OCI-LY3 (cell line): Measurements from ENCODE around the gene KYNU.

Experiments
- EZH2phosphoT487 ChIP-seq: fragments of 200-600 bp; shearing (Covaris generic); IDR thresholded peaks from 2 replicates; pipeline ENCODE4 v1.6.1; 2018; ENCODE audit warnings: antibody characterized with exemption, mixed run types, low read depth
- TF ChIP-seq, protein P1 (sequence below): fragments of 200-600, 300-600 bp; sonication (generic); IDR thresholded peaks from 2 replicates; pipeline ENCODE4 v1.5.1; 2014; ENCODE audit warnings: antibody characterized with exemption, low read length, low read depth

- TF ChIP-seq, protein P1, sequence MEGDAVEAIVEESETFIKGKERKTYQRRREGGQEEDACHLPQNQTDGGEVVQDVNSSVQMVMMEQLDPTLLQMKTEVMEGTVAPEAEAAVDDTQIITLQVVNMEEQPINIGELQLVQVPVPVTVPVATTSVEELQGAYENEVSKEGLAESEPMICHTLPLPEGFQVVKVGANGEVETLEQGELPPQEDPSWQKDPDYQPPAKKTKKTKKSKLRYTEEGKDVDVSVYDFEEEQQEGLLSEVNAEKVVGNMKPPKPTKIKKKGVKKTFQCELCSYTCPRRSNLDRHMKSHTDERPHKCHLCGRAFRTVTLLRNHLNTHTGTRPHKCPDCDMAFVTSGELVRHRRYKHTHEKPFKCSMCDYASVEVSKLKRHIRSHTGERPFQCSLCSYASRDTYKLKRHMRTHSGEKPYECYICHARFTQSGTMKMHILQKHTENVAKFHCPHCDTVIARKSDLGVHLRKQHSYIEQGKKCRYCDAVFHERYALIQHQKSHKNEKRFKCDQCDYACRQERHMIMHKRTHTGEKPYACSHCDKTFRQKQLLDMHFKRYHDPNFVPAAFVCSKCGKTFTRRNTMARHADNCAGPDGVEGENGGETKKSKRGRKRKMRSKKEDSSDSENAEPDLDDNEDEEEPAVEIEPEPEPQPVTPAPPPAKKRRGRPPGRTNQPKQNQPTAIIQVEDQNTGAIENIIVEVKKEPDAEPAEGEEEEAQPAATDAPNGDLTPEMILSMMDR = no peak
- TF ChIP-seq EZH2phosphoT487 = no peak
Measured at GRCh38 chr2:142834021-142834420, 43.4 kb upstream of the KYNU start.
